Fibroblast of the aortic adventitia (primary cell): ENCODE data around the gene SIVA1. TPM values are rescaled to one million over a fixed set of nuclear protein-coding genes. Genes with fewer than 3 reads are reported as not detected.

Source experiments
- DNase-seq: peaks from one replicate; pipeline ENCODE4 v3.0.0-alpha.2; 2010; ENCODE audit warnings: low read depth
- H3K4me3 ChIP-seq: 2 replicates; pipeline ENCODE4 v1.5.1; 2011; ENCODE audit warnings: low read depth, mild to moderate bottlenecking, control low read depth, low read length, moderate library complexity
- total RNA-seq: library from RNA; depleted of rRNA; stranded (reverse); fragments of >200 nt; gene quantifications from 2 replicates; pipeline ENCODE4 v1.2.3, GENCODE V29; 2012; ENCODE audit warnings: low replicate concordance
- TF ChIP-seq, protein P1 (sequence below): IDR thresholded peaks from 2 replicates; pipeline ENCODE4 v1.5.1; 2011; ENCODE audit warnings: mild to moderate bottlenecking, low read length, control low read depth, inconsistent platforms; ENCODE audit not compliant: insufficient read depth

The SIVA1 gene
- total RNA-seq, 1 donor, result 87.3 TPM

DNA sequence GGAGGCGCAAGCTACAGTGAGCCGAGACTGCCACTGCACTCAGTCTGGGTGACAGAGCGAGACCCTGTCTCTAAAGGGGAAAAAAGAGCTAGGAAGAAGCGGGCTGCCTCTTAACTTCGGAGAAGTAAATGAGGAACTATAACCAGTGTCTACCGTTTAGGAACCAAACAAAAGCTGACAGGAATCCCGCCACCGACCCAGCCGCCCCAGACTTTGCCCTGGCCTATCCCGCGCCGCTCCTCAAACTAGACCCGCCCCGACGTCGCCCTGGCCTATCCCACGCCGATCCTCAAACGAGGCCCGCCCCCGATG lies 568 bp upstream of the SIVA1 start:
- DNase-seq, result no peak
- TF ChIP-seq, protein P1, sequence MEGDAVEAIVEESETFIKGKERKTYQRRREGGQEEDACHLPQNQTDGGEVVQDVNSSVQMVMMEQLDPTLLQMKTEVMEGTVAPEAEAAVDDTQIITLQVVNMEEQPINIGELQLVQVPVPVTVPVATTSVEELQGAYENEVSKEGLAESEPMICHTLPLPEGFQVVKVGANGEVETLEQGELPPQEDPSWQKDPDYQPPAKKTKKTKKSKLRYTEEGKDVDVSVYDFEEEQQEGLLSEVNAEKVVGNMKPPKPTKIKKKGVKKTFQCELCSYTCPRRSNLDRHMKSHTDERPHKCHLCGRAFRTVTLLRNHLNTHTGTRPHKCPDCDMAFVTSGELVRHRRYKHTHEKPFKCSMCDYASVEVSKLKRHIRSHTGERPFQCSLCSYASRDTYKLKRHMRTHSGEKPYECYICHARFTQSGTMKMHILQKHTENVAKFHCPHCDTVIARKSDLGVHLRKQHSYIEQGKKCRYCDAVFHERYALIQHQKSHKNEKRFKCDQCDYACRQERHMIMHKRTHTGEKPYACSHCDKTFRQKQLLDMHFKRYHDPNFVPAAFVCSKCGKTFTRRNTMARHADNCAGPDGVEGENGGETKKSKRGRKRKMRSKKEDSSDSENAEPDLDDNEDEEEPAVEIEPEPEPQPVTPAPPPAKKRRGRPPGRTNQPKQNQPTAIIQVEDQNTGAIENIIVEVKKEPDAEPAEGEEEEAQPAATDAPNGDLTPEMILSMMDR, result no peak
- peak overlapping the region; percentile 68 for H3K4me3 ChIP-seq

DNA sequence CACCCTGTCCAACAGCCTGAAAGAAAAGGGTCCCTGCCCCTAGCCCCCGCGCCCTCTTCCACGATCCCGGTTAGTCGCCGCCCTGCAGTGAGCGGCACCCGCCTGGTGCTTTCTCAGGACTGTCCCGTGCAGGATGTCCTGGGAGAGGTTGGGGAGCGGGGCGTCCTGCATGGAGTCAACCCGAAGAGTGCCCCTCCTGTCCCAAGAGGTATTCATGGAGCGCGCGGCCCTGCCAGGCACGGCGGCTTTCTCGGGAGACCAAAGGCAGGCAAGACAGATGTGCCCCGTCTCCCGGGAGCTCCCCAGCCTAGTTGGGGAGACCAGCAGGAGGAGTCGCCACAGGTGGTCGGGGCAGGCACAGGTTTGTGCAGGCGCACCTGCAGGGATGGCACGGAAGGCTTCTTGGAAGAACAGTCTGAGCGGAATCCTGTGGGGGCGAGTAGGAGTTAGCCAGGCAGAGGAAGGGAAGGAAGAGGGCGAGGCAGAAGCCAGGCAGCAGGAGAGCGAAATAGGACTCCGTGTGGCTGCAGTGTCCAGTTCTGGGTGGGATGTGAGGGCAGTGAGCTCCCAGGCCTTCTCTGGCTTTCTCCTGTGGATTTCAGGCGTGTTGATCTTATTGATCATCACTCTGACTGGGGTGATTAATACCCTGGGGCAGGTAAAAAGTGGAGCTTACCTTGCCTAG lies 723 bp downstream of the SIVA1 start:
- DNase-seq, result no peak
- TF ChIP-seq, protein P1, result no peak
- peak overlapping the region; percentile 96 for H3K4me3 ChIP-seq

DNA sequence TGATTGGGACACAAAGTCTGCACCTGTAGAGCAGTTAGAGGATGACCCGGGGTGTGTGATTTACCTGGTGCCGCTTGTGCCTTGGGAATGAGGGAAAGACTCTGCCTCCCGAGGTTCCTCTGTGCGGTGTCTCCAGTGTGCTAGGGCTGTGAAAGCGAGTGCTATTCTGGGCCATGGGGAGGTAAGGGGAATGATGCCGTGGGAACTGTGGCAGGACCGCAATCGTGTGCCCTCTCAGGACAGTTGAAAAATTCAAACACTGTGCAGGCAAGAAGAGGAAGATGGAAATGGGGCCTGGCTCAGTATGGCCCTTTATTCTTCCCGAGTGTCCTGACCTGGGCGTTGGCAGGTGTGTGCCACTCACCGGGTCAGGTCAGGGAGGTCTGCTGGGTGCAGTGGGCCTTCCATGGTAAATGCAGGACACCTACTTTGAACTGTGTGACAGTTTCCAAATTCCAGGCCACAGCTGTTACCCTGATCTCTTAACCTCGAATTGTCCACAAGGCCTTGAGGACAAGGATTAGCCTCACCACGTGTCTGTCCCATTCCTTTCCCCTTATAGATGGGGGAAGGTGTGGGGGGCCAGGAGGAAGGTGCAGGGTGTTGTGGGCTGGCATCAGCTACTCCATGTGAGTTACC lies 1.4 kb downstream of the SIVA1 start:
- DNase-seq, result no peak
- TF ChIP-seq, protein P1, result no peak
- peak overlapping the region; percentile 96 for H3K4me3 ChIP-seq

DNA sequence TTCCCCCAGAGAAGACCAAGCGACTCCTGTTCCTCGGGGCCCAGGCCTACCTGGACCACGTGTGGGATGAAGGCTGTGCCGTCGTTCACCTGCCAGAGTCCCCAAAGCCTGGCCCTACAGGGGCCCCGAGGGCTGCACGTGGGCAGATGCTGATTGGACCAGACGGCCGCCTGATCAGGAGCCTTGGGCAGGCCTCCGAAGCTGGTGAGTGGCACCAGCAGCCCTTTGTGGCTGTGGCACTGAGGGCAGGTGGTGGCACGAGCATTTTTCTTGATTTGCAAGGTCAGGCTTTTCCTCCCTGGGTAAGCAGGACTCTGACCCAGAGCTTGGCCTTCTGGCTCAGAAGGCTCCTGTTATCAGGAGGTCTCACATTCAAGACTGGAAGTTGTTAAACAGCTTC lies 2.7 kb downstream of the SIVA1 start:
- TF ChIP-seq, protein P1, result no peak
- no peak overlapping the region for H3K4me3 ChIP-seq
- DNase-seq, result no peak

DNA sequence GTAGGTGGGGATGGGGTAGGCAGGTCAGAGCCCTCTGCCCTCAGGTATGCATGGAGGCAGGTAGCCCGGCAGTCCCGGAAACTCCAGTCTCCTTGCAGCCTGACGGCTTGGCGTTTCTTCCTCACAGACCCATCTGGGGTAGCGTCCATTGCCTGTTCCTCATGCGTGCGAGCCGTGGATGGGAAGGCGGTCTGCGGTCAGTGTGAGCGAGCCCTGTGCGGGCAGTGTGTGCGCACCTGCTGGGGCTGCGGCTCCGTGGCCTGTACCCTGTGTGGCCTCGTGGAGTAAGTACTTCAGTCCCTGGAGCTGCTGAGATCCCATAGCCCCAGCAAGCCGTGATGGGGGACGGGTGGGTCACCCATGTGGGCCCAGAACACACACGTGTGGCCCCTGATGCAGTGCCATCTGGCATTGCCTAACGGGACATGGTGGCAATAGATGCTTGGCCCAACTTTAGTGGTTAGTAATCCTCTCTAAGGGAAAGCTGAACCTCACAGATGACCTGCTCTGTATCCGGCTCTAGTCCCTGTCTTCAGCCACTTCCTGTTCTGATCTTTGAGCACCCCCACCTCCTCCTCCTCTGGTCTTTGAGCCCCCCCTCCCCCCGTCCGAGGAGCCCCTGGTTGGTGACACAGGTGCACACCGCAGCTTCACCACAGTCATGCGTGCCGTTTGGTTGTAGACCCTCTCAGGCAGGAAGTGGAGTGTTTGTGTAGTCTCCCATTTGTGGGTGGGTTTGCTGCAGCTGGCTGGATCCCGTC lies 3.7 kb downstream of the SIVA1 start:
- no peak overlapping the region for H3K4me3 ChIP-seq
- no peak for DNase-seq
- TF ChIP-seq, protein P1, result no peak

DNA sequence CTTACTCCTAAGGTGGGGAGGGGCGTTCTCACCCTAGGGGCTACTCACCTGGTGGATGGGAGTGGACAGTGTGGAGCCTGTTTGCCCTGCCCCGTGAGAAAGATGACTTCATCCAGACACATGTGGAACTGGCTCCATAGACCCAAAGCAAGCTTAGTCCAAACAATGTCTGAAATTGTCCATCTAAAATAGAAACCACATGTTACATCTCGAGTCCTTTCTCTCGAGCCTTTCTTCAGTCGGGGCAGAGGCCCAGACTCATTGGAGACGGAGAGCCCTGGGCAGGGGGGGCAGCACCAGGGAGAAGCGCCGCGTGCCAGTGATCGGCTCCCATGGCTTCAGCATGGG lies 4.3 kb downstream of the SIVA1 start:
- TF ChIP-seq, protein P1, result no peak
- no peak for DNase-seq

More for the DNA sequence above, 4.3 kb downstream of the SIVA1 start:
- no peak overlapping the region for H3K4me3 ChIP-seq
